Activated effector memory CD4-positive, alpha-beta T cell treated with anti-CD3 and anti-CD28 coated beads, Interleukin-2, amount 50 U/mL, for 16 hours (primary cell): ENCODE results near the gene ZFP1.

ENCODE experiments used
- DNase-seq: peaks from one replicate; pipeline ENCODE4 v3.0.0-alpha.2; 2020

Gene ZFP1

GRCh38 chr16:75148311-75149195 is at the start of gene ZFP1:
Gene ZFP1, plus strand, starts transcription at chr16:75148524. Its CDS starts 4,428 bp downstream, at chr16:75152952.
- peak; percentile 97 for DNase-seq

- no peak for DNase-seq
Observed at GRCh38 chr16:75099075-75099667, 49.2 kb upstream of the ZFP1 start.

- DNase-seq: peak; percentile 80
Observed at GRCh38 chr16:75099738-75100602, 48.4 kb upstream of the ZFP1 start.

DNA sequence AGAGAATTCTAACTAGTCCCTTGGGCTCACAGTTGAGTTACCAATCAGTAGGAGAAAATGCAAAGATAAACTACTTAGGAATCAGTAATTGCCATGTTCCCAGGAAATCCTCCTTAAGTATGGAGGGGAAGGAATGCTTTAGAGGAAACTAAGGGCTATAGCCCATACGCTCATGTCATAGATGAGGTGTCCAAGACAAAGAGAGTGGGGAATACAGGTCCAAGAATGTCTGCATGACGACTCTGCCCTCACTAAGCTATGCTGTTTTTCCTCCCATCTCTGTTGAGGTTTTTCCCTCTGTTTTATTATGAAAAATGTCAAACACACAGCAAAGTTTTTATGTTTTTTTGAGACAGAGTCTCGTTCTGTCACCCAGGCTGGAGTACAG is 47.7 kb upstream of the ZFP1 start:
- no peak for DNase-seq

DNA sequence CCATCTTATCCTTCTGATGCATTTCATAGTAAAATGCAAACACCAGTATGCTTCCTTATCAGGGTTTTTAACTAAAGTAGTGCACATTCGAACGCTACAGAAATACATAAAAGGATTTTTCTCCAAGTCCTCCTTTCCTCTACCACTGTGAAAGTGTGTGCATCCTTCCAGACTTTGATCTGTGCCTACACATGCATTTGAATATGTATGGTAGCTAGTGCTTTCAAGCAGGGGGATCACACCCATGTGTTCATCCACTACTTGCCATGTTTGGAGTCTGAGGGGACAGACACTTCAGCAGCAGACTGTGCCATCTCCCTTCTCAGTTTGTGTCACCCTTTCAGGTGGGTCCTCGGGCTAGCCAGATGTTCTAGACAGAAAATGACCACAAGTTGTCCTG is 46.7 kb upstream of the ZFP1 start:
- no peak for DNase-seq

DNA sequence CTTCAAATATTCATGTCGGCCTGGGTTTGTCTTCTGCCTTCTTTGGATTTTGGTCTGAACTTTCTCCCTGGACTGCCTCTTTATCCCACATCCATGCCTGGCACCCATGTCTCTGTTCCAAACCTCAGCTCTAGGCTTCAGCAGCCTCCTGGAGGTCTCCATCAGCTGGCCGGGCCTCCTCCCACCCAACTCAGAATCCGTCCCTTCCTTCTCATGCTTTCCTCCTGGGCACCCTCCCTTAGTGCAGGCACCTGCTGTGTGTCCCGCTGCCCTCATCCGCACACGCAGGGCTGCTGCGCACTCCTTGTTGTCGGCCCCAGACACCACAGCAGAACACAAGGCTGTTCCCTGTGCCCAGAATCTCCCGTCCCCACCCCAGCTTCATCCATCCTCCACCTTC is 45.7 kb upstream of the ZFP1 start:
- no peak for DNase-seq

GRCh38 chr16:75103994-75104393 is 44.3 kb upstream of the ZFP1 start:
- no peak for DNase-seq

GRCh38 chr16:75104836-75105235 is 43.5 kb upstream of the ZFP1 start:
- no peak for DNase-seq

DNA sequence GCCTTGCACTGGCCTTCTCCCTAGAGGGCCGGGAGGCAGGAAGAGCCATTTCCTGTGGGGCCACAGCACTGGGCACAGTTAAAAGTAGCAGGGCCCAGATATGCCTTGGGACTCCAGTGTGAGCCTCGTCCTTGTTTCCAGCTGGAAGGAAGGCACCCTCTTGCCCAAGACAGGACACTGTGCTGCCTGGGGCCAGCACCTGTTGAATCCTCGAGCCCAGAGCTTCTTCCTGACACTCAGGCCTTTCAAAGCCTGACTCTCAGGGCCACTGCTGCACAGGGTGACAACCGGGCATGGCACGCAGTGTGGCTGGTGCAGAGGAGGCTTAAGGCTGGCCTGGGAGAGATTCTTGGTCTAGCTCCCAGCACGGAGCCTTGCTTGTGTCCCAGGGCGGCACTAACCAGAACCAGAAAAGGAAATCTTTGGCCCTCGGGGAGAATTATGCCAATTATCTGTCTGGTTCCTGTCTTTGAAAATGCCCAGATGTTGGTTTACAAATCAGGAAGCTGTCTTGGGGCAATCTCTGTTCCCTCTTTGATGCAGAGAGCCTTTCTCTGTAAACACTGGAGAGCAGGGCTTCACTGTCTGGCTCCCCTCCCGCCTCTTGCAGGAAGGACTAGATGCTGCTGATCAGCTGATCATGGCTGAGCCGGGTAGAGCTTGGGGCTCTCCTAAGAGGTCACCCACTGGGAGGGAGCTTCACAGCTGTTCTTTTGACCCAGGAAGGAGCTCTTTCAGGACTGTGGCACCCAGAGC is 42.8 kb upstream of the ZFP1 start:
- no peak for DNase-seq

GRCh38 chr16:75106351-75107274 is 41.7 kb upstream of the ZFP1 start:
- DNase-seq: no peak

- DNase-seq: no peak
Observed at GRCh38 chr16:75107505-75107904, 40.8 kb upstream of the ZFP1 start.

DNA sequence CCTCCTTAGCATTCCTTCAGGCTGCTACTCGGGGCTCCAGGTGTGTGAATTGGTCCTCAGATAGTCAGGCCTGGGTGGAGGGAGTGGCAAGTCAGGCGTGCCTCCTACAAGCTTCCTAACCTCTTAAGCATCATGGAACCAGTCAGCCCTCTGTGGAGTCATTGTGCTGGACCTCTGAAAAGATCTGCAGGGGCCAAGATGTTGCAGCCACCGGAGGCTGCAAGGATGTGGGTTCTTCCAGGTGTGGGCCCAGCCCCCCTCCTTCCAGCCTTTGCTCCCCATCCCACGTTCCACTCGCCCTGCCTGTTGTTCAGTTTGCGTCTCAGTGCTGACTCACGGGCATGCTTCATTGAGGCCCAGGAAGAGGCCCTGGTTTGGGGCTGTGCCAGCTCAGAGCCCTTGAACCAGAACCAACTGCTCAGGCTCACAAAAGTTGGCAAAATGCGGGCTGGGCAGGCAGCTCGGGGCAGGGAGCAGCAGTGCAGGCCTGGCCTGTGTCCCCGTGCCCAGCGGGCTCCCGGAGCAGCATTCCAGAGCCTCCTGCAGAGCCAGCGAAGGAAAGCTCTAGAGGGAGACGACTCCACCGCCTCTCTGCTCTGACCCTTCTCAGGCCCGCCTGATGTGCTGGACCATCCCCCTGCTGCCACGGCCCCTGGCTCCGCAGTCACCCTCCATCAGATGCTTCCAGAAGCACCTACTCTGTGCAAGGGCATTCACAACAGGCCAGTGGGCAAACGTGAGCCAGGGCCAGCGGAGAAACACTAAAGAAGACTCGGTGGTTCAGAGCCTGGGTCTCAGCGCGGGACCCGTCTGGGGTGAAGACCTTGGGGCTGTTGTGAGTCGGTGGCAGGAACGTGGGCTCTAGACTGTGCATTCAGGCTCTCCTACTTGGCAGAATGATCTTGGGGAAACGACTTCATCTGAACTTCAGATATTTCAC is 39.3 kb upstream of the ZFP1 start:
- peak; percentile 92 for DNase-seq

- no peak for DNase-seq
Observed at GRCh38 chr16:75109732-75110243, 38.5 kb upstream of the ZFP1 start.

DNA sequence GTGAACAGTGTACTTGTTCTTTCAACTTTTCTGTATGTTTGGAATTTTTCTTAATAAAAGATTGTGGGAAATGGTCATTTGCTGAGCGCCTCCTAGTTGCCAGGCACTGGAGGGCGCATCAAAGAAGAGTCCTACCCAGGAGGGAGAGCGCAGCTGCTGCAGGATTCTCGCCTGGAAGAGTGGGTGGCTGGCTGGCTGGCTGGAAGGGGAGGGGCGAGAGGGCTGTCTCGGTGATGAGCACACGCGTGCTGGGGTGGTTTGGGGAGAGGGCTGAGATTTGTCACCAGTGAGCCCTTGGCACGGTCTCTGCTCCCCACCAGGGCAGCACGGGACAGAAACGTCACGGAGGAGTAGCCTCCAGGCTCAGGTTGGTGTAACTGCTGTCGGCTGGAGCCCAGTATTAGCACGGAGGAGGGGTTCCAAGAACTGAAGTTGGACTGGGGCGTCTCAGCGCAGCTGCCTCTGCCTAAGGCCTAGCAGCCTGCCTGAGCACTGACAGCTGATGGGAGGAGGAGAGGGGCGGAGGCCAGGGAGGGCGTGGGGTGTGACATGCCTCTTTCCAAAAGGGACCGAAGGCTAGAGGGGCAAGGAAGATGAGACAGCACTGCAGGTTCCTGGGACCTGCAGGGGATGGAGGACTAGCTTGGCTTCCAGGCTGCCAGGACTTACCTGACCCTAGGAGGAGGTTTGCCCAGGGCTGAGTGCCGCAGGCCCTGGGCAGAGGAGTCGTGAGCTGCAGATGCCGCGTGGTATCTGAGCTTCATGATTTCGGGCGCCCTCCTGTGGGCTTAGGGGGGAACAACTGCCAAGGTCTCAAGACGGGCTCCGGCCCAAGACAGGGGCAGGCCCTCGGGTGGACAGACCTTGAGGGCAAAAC is 37.4 kb upstream of the ZFP1 start:
- DNase-seq: peak; percentile 92

GRCh38 chr16:75111514-75111940 is 36.8 kb upstream of the ZFP1 start:
- no peak for DNase-seq

DNA sequence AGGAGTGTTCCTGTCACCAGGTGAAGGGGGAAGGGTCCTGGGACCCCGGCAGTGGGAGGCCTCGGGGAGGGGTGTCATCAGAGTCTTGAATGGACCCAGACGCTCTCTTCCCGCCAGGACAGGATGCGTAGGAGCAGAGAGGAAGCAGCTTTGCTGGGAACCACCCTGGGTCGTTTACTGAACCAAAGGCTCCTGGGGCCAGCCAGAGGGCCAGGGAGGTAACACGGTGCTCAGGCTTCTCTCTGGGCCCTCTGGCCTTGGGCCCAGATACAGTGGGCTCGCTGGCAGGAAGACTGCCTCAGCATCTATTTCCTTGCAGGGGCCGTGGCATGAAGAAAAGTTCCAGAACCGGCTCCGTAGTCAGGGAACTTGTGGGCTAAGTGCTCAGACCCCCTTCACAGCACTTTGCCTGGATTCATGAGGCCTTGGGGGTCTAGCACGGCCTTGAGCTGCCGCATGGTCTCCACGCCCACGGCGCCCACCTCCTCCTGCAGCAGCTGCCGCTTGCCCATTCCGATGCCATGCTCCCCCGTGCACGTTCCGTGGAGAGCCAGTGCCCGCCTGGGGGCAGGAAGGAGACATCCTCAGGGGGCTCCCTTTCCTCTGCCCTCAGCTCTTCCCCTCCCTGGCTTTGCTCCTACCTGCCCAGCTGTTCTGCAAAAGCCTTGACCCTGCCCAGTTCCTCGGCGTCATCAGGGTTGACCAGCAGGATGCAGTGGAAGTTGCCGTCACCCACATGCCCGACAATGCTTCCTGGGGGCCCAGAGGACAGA is 36.2 kb upstream of the ZFP1 start:
- DNase-seq: no peak

DNA sequence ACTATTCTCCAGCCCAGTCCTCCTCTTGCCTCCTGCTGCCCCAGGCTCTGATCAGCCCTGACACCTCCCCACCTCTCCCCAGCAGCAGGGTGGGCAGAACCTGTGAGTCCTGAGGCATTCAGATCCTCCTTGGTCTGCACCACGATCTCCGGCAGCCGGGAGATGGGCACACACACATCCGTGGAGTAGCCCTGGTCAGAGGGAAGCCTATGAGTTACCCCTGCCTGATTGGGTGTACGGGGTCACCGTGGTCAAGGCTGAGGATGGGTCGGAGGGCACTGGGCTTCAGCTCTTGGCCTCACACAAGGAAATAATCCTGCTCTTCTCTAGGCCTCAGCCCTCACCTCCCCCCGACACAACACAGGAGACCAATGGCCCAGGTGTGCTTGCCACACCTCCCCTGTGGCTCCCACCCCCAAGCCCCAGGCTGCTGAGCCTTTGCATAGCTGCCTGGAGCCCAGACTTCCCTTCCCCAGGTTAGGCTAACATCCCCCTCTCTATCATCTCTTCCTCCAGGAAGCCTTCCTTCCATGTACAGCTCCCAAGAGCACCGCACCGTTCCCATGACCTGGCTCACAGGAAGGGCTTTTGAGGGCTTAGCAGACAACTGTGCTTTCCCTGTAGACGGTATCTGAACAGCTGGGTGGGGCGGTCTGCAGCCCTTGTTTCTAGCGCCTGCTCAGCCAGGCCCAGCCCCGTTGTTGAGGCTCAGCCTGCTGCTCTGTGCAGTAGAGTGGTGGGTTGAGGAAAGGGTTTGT is 35.4 kb upstream of the ZFP1 start:
- no peak for DNase-seq
